ENCODE measurements around the gene CYB5D1. TPM values are rescaled to one million over a fixed set of nuclear protein-coding genes. Genes with fewer than 3 reads are reported as not detected.
"Not testable (repeated sequence)": the region's sequence is repeated elsewhere in the genome, so short reads cannot be mapped to it uniquely, and the experiment has no call there.

CYB5D1 gene, protein sequence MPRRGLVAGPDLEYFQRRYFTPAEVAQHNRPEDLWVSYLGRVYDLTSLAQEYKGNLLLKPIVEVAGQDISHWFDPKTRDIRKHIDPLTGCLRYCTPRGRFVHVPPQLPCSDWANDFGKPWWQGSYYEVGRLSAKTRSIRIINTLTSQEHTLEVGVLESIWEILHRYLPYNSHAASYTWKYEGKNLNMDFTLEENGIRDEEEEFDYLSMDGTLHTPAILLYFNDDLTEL
- 5.7 and 6.1 TPM in 2 replicates for total RNA-seq (2014; rRNA removed; shearing (Covaris generic))

DNA sequence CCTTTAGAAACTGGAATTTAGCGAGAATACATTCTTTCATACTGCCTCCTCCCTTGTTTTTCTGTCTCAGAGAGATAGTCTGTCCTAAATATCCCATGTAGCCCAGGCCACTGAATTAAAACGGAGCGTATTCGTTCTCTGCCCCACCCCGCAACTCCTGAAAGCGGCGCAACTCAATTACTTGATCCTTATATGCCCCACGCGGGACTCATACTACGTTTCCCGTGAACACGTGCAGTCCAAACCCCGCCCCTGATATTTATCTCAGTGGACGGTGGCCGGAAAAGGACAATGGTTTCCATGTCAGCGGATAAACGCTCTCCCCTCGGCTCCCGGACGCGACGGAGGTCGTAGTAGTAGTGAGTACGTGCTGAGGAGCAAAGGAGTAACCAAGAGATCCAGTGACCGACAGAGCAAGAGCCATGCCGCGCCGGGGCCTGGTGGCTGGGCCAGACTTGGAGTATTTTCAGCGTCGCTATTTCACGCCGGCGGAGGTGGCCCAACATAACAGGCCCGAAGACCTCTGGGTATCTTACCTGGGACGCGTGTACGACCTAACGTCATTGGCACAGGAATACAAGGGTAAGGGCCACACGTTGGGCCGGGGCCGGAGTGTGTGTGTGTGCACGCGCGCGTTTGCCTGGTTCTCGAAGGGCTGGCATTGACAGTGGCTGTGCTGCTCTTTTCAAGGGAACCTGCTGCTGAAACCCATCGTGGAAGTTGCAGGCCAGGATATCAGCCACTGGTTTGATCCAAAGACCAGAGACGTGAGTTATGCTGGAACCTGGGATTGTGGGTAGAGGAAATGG lies at the start of gene CYB5D1:
CYB5D1 (plus strand) TSS at position 291 of the 809 bp plus-strand sequence; CDS start at position 423, 132 bp downstream.
- peak; percentile 92 for DNase-seq (ENCODE audit: low read depth)

DNA sequence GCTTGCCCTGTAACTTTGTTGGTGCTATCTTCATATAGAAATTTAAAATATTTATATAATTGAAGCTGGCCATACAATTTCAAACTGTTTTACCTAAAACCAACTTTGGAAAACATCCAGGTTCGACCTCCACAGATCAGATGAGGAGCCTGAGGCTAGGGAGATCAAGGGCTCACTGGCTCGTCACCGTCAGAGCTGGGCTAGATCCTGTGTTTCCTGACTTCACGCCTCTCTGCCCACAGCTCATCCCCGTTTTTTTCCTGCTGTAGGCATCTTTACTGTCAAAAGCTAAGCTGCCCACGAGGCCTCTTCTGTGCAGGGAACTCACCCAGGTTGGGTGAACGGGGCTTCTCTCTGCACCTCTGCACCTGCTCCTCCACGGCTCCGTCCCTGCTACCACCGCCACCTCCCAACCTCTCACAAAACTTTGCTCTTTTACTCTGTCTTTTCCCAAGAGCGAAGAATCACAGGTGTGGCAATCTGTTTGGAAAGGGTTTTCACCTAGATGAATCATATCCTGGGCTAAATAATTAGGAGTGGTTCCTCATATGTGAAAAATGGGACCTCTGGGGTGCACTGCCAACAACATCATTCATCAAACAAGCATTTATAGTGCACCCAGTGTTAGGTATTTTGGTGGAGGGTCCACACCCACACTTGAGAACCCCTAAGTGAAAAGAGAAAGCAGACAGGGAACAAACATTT lies 48.6 kb upstream of the CYB5D1 start:
- DNase-seq (ENCODE audit: low read depth) = no peak

DNA sequence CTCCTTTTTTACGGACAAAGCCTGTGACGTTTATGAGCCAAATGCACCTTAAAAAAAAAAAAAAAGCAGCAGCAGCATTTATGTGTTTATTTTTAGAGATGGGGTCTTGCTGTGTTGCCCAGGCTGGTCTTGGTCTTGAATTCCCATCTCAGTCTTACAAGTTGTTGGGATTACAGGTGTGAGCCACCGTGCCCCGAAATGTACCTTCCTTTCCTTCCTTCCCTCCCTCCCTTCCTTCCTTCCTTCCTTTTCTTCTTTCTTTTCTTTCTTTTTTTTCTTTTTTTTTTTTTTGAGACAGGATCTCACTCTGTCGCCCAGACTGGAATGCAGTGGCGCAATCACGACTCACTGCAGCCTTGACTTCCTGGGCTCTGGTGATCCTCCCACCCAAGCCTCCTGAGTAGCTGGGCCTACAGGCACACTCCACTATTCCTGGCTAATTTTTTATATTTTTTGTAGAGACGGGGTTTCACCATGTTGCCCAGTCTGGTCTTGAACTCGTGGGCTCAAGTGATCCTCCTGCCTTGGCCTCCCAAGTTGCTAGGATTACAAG lies 47.9 kb upstream of the CYB5D1 start:
- DNase-seq (ENCODE audit: low read depth) = not testable (repeated sequence)

DNA sequence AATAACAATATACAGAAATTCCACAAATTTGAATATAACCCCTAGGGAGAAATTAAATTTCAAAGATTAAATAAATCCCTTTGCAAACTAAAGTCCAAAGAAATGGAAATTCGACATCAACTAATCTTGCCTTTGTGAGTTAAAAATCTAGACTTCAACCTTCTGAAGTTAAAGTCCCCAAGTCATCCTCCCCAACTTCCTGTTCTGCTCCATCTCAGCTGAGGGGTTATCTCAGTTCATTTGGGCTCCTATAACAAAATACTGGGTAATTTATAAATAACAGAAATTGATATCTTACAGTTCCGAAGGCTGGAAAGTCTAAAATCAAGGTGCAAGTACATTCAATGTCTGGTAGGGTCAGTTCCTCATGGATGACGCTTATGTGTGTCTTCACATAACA lies 46.6 kb upstream of the CYB5D1 start:
- DNase-seq (ENCODE audit: low read depth) = no peak

DNA sequence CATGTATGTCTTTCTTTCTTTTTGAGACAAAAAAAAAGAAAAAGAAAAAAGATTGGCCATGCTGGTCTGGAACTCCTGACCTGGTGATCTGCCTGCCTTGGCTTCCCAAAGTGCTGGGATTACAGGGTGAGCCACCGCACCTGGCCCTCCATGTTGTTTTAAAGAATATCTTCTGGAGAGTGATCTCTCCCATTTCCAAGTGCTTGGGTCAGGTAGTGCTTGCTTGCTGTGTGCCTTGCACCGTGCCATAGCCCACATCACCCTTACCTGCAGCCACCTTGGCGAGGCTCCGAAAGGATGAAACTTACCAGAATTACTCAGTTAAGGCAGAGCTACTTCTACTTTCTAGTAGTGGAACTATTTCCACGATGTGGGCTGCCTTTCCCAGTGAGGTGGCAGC lies 42.8 kb upstream of the CYB5D1 start:
- no peak for DNase-seq (ENCODE audit: low read depth)

DNA sequence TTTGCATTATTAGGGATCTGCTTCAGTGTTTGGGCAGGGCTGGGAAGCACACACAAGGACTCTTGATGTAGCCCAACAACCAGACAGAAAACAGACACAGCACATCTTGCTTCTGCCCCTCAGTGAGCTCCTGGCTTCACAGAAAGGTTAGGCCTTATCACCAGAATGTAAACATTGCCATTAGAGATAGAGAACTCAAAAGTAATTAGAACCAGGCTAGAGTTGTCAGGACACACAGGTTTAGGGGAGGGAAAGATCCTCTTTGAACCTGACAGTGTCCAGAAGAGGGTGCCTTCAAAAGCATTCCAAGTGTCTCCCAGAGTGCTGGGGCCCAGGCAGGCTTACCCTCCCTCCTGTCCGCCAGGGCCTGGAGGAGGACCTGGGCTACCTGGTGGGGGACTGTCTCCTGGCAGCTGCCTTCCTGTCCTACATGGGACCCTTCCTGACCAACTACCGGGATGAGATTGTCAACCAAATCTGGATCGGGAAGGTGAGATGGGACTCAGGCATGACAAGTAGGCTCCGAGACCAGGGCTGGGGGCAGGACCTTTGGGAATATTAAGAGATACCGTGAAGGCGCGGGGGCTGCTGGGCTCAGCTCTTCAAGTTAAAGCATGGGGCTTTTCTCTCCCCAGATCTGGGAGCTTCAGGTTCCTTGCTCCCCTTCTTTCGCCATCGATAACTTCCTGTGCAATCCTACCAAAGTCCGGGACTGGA lies 40.7 kb upstream of the CYB5D1 start:
- DNase-seq (ENCODE audit: low read depth) = no peak

DNA sequence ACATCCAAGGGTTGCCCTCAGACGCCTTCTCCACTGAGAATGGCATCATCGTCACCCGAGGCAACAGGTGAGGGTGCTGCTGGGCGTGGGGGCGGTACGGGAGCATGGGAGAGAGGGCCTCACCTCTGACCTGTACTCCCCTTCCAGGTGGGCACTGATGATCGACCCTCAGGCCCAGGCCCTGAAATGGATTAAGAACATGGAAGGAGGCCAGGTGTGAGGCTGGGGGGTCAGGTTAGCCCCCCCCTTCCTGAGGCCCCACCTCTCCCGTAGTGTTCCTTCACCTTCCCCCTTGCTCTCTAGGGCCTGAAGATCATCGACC lies 40.2 kb upstream of the CYB5D1 start:
- no peak for DNase-seq (ENCODE audit: low read depth)

DNA sequence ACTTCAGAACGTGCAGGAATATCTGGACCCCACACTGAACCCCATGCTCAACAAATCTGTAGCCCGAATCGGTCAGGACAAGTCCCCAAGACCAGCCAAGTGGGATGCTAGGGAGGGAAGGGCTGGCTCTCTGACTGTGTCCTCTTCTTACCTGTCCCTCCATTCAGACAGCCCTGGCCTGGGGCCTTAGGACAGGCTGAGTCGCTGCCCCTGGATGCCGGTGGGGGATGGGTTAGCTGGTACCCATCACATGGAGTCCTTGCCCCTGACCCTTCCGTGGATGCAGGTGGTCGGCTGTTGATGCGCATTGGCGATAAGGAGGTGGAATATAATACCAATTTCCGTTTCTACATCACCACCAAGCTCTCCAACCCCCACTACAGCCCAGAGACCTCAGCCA lies 39.8 kb upstream of the CYB5D1 start:
- DNase-seq (ENCODE audit: low read depth) = no peak

DNA sequence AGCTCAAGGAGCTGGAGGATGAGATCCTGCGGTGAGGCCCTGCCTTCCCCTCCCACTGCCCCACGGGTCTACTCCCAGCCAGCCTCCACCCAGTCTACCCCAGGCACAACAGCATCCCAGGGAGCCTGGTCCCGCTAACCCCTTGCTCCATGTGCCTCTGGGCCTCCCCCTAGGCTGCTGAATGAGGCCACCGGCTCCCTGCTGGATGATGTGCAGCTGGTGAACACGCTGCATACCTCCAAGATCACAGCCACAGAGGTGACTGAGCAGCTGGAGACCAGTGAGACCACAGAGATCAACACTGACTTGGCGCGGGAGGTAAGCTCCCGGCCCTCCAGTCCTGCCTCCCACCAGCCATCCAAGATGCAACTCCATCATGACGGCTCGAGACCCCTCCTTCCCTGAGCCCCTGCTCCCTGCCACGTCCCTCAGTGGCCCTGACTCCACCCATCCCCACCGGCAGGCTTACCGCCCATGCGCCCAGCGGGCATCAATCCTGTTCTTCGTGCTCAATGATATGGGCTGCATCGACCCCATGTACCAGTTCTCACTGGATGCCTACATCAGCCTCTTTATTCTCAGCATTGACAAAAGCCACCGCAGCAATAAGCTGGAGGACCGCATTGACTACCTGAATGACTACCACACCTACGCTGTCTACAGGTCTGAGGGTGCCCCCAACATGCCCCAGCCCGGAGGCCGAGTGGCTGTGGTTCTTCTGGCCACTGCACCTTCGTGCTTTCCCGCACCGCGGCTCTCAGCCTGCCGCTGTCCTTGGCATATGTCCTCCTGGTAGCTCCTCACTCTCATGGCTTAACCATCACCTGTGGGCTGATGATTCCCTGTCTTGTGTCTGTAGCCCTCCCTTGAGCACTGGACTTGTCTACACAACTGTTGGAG lies 38.8 kb upstream of the CYB5D1 start:
- no peak for DNase-seq (ENCODE audit: low read depth)

DNA sequence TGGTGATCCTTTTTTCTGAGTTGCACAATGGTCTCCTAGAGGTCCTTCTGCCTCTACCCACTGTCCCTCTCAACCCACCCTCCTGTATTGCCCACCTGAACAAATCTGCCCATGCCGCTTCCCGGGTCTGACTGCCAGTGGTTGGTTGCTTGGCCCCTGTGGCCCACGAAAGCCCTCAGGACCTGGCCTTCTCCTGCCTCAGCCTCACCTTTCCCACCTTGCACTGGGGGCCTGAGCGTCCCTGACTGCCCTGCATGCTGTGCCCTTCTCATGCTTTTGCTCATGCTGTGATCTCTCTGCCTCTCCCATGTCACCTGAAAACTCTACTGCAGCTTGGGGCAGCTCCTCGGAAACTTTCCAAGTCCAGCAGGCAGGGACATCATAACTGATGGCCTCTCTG lies 37.6 kb upstream of the CYB5D1 start:
- DNase-seq (ENCODE audit: low read depth) = no peak

DNA sequence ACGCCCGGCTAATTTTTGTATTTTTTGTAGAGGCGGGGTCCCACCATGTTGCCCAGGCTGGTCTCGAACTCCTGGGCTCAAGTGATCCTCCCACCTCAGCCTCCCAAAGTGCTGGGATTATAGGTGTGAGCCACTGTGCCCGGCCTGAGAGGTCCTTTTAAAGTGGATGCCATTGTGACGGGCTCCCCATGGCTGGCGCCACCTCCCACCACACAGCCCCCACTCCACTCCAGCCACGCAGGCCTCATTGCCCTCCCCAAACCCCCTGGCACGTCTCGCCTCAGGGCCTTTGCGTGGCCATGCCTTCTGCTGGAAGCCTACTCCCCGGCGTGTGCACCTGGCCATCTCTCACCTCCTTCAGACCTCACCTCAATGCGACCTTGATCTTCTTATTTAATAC lies 35.7 kb upstream of the CYB5D1 start:
- no peak for DNase-seq (ENCODE audit: low read depth)

DNA sequence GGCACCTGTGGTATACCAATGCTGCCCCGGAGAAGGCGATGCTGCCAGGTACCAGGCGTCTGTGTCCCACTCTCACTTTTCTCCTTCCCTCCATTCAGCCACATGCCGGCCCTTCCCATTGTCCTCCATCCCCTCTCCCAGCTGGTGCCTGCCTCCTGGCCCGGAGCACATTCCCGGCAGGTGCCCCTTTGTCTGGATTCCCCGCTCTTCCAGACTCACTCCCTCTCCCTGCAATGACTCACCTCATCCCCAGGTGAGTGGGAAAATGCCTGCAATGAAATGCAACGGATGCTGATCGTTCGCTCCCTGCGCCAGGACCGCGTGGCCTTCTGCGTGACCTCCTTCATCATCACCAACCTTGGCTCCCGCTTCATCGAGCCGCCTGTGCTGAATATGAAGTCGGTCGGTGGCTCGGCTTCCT lies 34.2 kb upstream of the CYB5D1 start:
- no peak for DNase-seq (ENCODE audit: low read depth)

DNA sequence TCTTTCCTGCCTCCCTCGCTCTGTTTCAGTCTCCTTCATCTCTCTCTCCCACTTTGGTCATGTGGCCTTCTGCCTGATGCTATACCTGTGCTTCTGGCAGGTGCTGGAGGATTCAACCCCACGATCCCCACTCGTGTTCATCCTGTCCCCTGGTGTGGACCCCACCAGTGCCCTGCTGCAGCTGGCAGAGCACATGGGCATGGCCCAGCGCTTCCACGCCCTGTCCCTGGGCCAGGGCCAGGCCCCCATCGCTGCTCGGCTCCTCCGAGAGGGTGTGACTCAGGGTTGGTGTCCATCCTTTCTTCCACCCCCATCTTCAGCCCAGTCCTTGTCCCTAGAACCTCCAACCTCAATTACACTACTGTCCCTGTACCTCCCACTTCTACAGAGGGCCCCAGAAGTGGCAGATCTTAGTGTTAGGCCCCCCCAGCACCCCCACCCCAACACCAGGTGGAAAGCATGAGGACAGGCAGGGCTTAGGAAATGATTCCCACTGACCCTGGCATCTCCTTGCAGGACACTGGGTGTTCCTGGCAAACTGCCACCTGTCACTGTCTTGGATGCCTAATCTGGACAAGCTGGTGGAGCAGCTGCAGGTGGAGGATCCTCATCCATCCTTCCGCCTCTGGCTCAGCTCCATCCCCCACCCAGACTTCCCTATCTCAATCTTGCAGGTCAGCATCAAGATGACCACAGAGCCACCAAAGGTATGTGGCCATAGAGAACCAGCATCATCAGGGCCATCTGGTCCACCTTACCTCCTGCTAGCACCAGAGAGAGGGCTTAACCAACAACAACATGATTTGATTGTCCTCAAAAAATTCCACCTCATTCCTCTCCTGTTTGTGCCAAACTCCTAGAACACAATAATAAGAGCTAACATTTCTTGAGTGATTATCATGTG lies 33.5 kb upstream of the CYB5D1 start:
- DNase-seq (ENCODE audit: low read depth) = no peak

DNA sequence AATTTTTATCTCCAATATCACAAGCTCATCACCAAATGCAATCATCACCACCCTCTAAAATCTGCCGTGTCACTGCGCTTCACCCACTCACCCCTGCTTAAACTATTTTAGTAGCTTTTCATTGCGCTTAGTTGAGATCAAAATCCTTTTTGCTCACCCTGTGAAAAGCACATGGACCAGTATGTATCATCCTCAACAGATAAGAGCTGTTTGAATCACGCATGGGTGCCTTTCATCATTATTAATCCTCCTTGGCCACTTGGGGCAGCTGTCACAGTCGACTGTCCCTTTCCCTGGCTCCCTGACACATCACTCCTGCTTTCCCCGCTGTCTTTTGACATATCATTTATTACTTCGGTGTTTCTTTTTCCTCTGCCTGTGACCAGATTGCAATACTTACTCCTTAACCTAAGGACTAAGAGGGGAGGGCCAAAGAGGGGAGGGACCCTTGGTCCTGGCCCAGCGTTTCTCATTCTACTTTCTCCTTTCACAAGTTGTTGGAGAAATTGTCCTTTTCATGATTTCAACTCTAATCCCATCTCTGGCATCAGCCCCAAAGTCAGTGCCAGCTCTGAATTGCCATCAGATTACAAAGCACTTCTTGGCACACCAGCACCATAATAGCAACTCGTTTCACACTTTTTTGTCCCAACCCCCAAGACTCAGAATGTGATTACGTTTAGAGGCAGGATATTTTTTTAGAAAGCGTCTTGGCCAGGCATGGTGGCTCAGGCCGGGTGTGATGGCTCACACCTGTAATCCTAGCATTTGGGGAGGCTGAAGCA lies 32.4 kb upstream of the CYB5D1 start:
- peak; percentile 28 for DNase-seq (ENCODE audit: low read depth)

DNA sequence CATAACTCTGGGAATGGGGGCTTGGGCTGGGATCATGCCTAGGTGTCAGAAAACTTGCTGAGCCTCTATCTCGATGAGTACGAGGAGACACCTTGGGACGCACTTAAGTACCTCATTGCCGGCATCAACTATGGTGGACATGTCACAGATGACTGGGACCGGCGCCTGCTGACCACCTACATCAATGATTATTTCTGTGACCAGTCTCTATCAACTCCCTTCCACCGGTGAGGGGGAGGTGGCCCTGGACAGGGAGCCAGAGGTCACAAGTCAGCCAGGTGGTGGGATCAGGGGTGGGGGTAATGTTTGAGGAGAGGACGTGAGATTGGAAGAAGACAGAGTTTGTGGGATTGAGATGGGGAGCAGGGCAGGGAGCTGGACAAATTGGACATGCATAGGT lies 27.2 kb upstream of the CYB5D1 start:
- no peak for DNase-seq (ENCODE audit: low read depth)

DNA sequence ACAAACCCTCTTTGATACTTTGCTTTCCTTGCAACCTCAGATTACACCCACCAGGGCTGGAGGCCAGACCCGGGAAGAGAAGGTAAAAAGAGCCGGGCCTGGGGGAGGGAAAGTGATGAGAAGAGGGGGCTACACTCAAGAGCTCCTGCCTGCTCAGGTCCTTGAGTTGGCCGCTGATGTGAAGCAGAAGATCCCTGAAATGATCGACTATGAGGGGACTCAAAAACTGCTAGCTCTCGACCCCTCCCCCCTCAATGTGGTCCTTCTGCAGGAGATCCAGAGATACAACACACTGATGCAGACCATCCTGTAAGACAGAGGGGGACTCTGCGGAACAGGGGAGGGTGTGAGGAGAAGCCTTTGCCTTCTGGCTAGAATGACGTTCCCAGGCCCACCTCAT lies 26.6 kb upstream of the CYB5D1 start:
- no peak for DNase-seq (ENCODE audit: low read depth)

DNA sequence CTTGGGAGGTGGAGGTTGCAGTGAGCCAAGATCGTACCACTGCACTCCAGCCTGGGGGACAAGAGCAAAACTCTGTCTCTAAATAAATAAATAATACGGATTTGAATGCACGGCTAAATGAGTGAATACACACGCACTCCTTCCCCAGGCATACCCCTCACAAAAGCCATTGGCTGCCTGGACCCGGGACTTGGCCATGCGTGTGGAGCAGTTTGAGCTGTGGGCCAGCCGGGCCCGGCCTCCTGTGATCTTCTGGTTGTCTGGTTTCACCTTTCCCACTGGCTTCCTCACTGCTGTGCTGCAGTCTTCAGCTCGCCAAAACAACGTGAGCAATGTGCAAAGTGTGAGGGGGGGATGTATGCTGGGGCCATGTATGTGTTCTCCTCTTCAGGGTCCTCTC lies 25.4 kb upstream of the CYB5D1 start:
- DNase-seq (ENCODE audit: low read depth) = no peak

DNA sequence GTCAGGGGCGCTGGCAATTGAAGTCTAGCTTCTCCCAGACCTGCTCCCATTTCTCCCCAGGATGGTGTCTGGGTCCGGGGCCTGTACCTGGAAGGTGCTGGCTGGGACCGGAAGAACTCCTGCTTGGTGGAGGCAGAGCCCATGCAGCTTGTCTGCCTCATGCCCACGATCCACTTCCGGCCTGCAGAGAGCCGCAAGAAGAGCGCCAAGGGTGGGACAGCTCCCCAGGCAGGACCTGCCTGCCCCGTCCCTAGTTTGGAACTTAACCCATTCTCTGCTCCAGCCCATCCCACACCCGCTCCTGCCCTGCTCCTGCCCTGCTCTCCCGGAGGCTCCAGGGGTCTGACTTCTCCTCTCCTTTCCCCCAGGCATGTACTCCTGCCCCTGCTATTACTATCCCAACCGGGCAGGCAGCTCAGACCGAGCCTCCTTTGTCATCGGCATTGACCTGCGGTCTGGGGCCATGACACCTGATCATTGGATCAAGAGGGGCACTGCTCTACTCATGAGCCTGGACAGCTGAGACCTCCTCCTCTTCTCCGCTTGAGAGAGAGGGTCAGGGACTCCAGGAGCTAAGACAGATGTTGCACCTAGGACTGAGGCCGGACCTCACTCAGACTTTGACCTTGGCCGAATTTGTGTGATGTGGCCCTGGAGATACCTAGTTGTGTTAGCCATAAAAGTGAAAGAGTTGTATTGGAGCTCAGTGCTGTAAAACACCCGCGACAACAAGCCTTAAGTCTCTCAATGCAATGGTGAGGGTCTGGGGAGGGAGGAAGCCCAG lies 24.6 kb upstream of the CYB5D1 start:
- no peak for DNase-seq (ENCODE audit: low read depth)
